Measurements from ENCODE around the gene TBC1D22A.
A peak's percentile ranks its signal among the peaks of the same experiment; 100 is the strongest.

- TF ChIP-seq CTCF (IDR thresholded peaks at IDR 0.05 in 2 of 3, conservative IDR thresholded peaks at IDR 0.05 in 1 of 3; ENCODE audit: borderline replicate concordance in 1 of 3, insufficient read depth in 1 of 3, low read depth in 2 of 3, low read length in 2 of 3) (peak; percentile 18 to 36 (median 22); a peak in 2 of 6 replicates), EZH2 (IDR thresholded peaks at IDR 0.05) (no peak), ZBTB33 (IDR thresholded peaks at IDR 0.05; ENCODE audit: extremely low read depth, insufficient replicate concordance, low read length) (no peak), CBX3 (IDR thresholded peaks at IDR 0.05; ENCODE audit: low read depth) (no peak), CEBPB (IDR thresholded peaks at IDR 0.05; ENCODE audit: low read depth) (no peak), FOSL1 (IDR thresholded peaks at IDR 0.05; ENCODE audit: low read depth) (no peak), POLR2AphosphoS5 (IDR thresholded peaks at IDR 0.05; ENCODE audit: low read depth, low read length) (no peak), POLR2A (IDR thresholded peaks at IDR 0.05; ENCODE audit: borderline replicate concordance, extremely low read depth, insufficient read depth, insufficient read length) (no peak), REST (IDR thresholded peaks at IDR 0.05; ENCODE audit: low read depth) (no peak), SP1 (IDR thresholded peaks at IDR 0.05; ENCODE audit: low read depth) (no peak)
Observed at GRCh38 chr22:46797355-46797754, 34.9 kb downstream of the TBC1D22A start.
